ENCODE data around the gene ZBTB22. TPM values are rescaled to one million over a fixed set of nuclear protein-coding genes. Genes with fewer than 3 reads are reported as not detected.

Gene ZBTB22
- total and polyA plus RNA-seq, 12 donors = 13.0 to 40.3 (median 20.3) TPM

GRCh38 chr6:33279971-33280511, 37.5 kb downstream of the ZBTB22 start:
- 51 to 100% (median 61%) methylated on average over 1 to 5 of the region's 5 CpGs for WGBS, 4 donors
- Histone ChIP-seq H3K27me3 (no peaks in the 10 kb centered on the region), H3K36me3 (replicated peaks in 1 of 2) (peaks cover 0 to 64% of the 10 kb centered on the region in 2 donors), H3K4me3 (no peak overlapping the region), H3K9me3 (replicated peaks in 1 of 3) (no peaks in the 10 kb centered on the region), H3K4me1 (replicated peaks in 1 of 2) (peaks cover 3 to 24% of the 10 kb centered on the region in 2 donors), H3K27ac (peak overlapping the region in 1 of 5 donors; percentile 7)
- intact Hi-C loops (cut with DNase I) = no loop called here
- no peak for TF ChIP-seq POLR2A (IDR thresholded peaks at IDR 0.05)
- TF ChIP-seq CTCF (IDR thresholded peaks at IDR 0.05) = peak in 5 of 6 experiments; percentile 22 to 45 (median 42)
- peak in 2 of 7 donors; percentile 22 to 42 for DNase-seq

- intact Hi-C loops (cut with DNase I) = no loop called here
- Histone ChIP-seq H3K4me3 (no peak overlapping the region), H3K27me3 (no peaks in the 10 kb centered on the region), H3K4me1 (replicated peaks in 1 of 2) (peaks cover 9 to 31% of the 10 kb centered on the region in 2 donors), H3K9me3 (replicated peaks in 1 of 3) (no peaks in the 10 kb centered on the region), H3K36me3 (replicated peaks in 1 of 2) (peaks cover 0 to 64% of the 10 kb centered on the region in 2 donors), H3K27ac (no peak overlapping the region)
- TF ChIP-seq CTCF (IDR thresholded peaks at IDR 0.05) (no peak), POLR2A (IDR thresholded peaks at IDR 0.05) (no peak)
- DNase-seq = no peak
- WGBS, 4 donors = 52 to 75% (median 69%) methylated on average over 8 to 13 of the region's 13 CpGs
These were observed 38.3 kb downstream of the ZBTB22 start for GRCh38 chr6:33279257-33279695.

GRCh38 chr6:33278810-33279209, 38.7 kb downstream of the ZBTB22 start:
- peaks cover 13 to 36% of the 10 kb centered on the region in 2 donors for H3K4me1 ChIP-seq (replicated peaks in 1 of 2)
- no peaks in the 10 kb centered on the region for H3K27me3 ChIP-seq
- 83 to 94% (median 93%) methylated on average over 3 of the region's 3 CpGs for WGBS, 4 donors
- intact Hi-C loops (cut with DNase I) = no loop called here
- no peak overlapping the region for H3K27ac ChIP-seq
- H3K9me3 ChIP-seq (replicated peaks in 1 of 3) = no peaks in the 10 kb centered on the region
- no peak for DNase-seq
- no peak for TF ChIP-seq CTCF (IDR thresholded peaks at IDR 0.05)
- TF ChIP-seq POLR2A (IDR thresholded peaks at IDR 0.05) = no peak
- H3K36me3 ChIP-seq (replicated peaks in 1 of 2) = peaks cover 0 to 64% of the 10 kb centered on the region in 2 donors
- H3K4me3 ChIP-seq = no peak overlapping the region

- intact Hi-C loops (cut with DNase I) = no loop called here
- H3K27ac ChIP-seq = peak overlapping the region in 2 of 5 donors; percentile 89 to 99
- no peak overlapping the region for H3K4me3 ChIP-seq
- WGBS, 4 donors = 81 to 88% (median 85%) methylated on average over 7 to 9 of the region's 9 CpGs
- DNase-seq = no peak
- no peaks in the 10 kb centered on the region for H3K27me3 ChIP-seq
- H3K36me3 ChIP-seq (replicated peaks in 1 of 2) = peaks cover 0 to 63% of the 10 kb centered on the region in 2 donors
- no peaks in the 10 kb centered on the region for H3K9me3 ChIP-seq (replicated peaks in 1 of 3)
- H3K4me1 ChIP-seq (replicated peaks in 1 of 2) = peaks cover 14 to 41% of the 10 kb centered on the region in 2 donors
- TF ChIP-seq POLR2A (IDR thresholded peaks at IDR 0.05) = no peak
- no peak for TF ChIP-seq CTCF (IDR thresholded peaks at IDR 0.05)
These were observed 39.2 kb downstream of the ZBTB22 start for GRCh38 chr6:33278392-33278741.
